ENCODE measurements around the gene SEMA3G. TPM values are rescaled to one million over a fixed set of nuclear protein-coding genes. Genes with fewer than 3 reads are reported as not detected.

Gene SEMA3G
- polyA plus RNA-seq (2013, experiment 1 of 4) = 3.0 TPM
- 3.9 TPM for polyA plus RNA-seq (2013, experiment 2 of 4)
- polyA plus RNA-seq (2013, experiment 3 of 4) = 3.4 TPM
- polyA plus RNA-seq (2013, experiment 4 of 4) = 3.9 TPM

DNA sequence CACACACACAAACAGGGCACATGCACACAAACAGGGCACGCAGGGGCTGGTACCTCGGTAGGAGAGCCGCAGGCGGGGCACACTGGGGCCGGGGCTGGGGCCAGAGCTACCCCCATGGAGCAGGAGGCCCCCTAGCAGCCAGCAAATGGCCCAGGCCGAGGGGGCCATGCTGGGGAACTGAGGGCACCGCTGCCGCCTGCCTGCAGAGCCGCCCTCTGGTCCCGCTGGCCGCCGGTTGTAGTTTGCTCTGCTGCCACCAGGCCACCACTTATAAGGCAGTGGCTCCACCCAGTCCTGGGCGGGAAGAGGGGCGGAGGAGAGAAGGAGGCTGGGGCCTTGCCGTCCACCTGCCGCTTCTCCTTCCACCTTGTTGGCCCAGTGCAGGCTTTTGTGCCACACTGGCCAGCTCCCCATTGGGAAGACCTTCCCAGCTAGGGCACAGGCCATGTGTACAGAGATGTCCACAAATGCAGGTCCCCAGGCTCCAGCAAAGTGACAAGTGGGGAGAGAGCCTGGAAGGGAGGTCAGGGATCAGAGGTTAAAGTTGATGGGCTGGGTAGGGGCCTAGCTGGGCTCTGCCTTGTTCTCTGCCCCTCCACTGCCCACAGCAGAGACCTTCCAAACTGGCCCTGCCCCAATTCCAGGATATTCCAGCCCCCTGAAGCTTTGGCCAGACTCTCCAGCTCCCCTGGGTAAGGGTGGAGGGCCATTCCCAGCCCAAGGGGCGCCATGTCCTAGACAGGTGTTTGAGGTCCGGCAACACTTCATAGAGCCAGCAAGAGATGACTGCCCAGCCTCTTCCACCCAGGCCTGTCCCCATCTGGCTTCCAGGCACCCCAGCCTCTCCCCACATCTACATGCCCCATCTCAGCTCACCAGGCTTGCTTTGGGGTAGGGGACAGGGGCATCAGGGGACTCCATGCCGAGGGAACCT, at the start of gene SEMA3G:
SEMA3G (minus strand) TSS at position 244 of the 934 bp plus-strand sequence; CDS start at position 168, 76 bp downstream.
- Histone ChIP-seq H3K4me1 (ENCODE audit: control insufficient read depth, insufficient read depth, low read length) (peaks cover 7% of the 10 kb centered on the region), H3K27me3 (ENCODE audit: control insufficient read depth, insufficient read depth, low read length, poor library complexity, severe bottlenecking) (no peaks in the 10 kb centered on the region), H3K36me3 (ENCODE audit: control insufficient read depth, insufficient read depth, low read length) (no peaks in the 10 kb centered on the region), H3K9me3 (ENCODE audit: control insufficient read depth, low read length) (no peaks in the 10 kb centered on the region), H3K4me3 (ENCODE audit: insufficient read depth, low read depth, low read length) (peak within 1 kb of the TSS; percentile 26), H3K27ac (ENCODE audit: insufficient read depth, low read depth, low read length, poor library complexity, severe bottlenecking) (no peak within 1 kb of the TSS)
- WGBS, 2 experiments = 37 to 42% methylated on average over 19 of the region's 19 CpGs

DNA sequence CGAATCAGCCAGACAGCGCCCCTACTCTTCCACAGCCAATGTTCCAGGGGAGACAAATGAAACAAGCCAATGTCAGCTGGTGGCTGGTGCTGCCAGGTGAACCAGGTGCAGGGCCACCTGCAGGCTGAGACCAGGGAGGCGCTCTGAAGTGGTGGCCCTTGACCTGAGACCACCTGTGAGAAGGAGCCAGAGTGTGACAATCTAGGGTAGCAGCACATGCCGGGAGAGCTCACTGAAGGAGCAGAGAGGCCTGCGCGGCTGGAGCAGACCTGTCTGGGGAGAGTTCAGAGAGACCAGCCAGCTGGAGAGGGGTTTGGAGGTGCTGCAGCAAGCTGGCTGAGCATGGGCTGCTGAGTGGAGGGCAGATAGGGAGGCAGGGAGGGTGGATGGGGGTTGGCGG, 49.5 kb upstream of the SEMA3G start:
- Histone ChIP-seq H3K27me3 (ENCODE audit: control insufficient read depth, insufficient read depth, low read length, poor library complexity, severe bottlenecking) (no peaks in the 10 kb centered on the region), H3K36me3 (ENCODE audit: control insufficient read depth, insufficient read depth, low read length) (peaks cover 20% of the 10 kb centered on the region), H3K4me3 (ENCODE audit: insufficient read depth, low read depth, low read length) (no peak overlapping the region), H3K9me3 (ENCODE audit: control insufficient read depth, low read length) (no peaks in the 10 kb centered on the region), H3K4me1 (ENCODE audit: control insufficient read depth, insufficient read depth, low read length) (no peaks in the 10 kb centered on the region), H3K27ac (ENCODE audit: insufficient read depth, low read depth, low read length, poor library complexity, severe bottlenecking) (no peak overlapping the region)
- whole genome bisulfite sequencing, 2 experiments = 91 to 94% methylated on average over 7 of the region's 7 CpGs

DNA sequence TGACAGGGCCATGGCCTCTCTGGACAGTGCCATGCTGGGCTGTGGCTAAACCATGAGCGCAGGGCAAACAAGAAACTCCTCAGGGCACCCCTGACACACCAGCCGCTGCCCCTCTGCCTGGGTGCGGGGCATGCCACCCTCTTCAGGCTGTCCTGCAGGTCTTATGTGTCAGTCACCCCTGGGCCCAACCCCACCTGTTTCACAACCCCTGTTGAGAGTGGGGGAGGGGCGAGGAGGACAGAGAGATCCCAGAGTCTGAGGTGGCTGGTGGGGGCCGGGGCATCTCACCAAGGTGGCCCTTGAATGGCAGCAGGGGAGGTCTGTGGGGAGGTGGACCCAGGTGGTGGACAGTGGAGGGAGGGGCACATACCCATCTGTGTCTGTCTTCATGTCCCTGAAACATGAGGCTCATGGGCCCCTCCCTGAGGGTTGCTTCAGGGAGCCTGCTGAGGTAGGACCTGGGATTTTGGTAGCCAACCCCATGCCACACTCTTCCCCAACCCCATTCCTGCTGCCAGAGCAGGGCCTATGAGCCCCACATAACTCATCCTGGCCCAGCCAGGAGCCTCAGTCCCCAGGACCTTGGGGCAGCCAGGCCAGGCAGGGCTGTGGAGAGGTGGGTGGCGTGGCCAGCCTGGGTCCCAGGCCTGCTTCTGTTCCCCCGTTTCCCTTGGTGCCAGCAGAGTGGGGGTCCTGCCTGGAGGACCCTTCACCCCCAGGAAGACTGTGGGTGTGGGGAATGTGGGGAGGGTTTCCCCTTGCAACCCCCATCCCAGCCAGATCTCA, 48.5 kb upstream of the SEMA3G start:
- Histone ChIP-seq H3K27me3 (ENCODE audit: control insufficient read depth, insufficient read depth, low read length, poor library complexity, severe bottlenecking) (no peaks in the 10 kb centered on the region), H3K4me1 (ENCODE audit: control insufficient read depth, insufficient read depth, low read length) (no peaks in the 10 kb centered on the region), H3K27ac (ENCODE audit: insufficient read depth, low read depth, low read length, poor library complexity, severe bottlenecking) (no peak overlapping the region), H3K4me3 (ENCODE audit: insufficient read depth, low read depth, low read length) (no peak overlapping the region), H3K36me3 (ENCODE audit: control insufficient read depth, insufficient read depth, low read length) (peaks cover 24% of the 10 kb centered on the region), H3K9me3 (ENCODE audit: control insufficient read depth, low read length) (no peaks in the 10 kb centered on the region)
- WGBS, 2 experiments = 93 to 95% methylated on average over 7 of the region's 7 CpGs

DNA sequence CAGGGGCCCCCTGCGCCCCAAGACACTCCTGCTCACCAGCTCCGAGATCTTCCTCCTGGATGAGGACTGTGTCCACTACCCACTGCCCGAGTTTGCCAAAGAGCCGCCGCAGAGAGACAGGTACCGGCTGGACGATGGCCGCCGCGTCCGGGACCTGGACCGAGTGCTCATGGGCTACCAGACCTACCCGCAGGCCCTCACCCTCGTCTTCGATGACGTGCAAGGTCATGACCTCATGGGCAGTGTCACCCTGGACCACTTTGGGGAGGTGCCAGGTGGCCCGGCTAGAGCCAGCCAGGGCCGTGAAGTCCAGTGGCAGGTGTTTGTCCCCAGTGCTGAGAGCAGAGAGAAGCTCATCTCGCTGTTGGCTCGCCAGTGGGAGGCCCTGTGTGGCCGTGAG, 47.2 kb upstream of the SEMA3G start:
- Histone ChIP-seq H3K9me3 (ENCODE audit: control insufficient read depth, low read length) (no peaks in the 10 kb centered on the region), H3K27ac (ENCODE audit: insufficient read depth, low read depth, low read length, poor library complexity, severe bottlenecking) (no peak overlapping the region), H3K27me3 (ENCODE audit: control insufficient read depth, insufficient read depth, low read length, poor library complexity, severe bottlenecking) (no peaks in the 10 kb centered on the region), H3K36me3 (ENCODE audit: control insufficient read depth, insufficient read depth, low read length) (peaks cover 37% of the 10 kb centered on the region), H3K4me3 (ENCODE audit: insufficient read depth, low read depth, low read length) (no peak overlapping the region), H3K4me1 (ENCODE audit: control insufficient read depth, insufficient read depth, low read length) (no peaks in the 10 kb centered on the region)
- WGBS, 2 experiments = 94 to 95% methylated on average over 21 of the region's 21 CpGs

DNA sequence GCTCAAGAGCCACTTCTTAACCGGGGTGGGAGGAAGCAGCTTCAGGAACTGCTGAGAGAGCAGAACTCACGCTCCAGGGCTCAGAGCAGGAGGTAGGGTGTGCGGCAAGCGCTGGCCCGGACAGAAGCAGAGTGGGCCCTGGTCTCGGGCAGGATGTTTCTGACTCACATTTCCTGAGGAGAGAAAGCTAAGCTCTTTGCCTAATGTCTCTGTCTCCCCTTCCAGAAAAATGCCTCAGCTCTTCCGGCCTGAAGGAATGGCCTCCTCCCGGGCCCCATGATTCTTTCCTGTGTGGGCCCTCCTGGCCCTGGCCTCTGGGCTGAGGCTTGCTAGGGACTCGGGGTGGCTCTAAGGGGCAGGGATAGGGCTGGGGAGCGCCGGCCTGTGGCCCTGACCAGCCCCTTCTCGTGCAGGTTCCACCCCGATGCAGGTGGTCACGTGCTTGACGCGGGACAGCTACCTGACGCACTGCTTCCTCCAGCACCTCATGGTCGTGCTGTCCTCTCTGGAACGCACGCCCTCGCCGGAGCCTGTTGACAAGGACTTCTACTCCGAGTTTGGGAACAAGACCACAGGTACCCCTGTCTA, 46.1 kb upstream of the SEMA3G start:
- H3K36me3 ChIP-seq (ENCODE audit: control insufficient read depth, insufficient read depth, low read length) = peaks cover 41% of the 10 kb centered on the region
- no peak overlapping the region for H3K27ac ChIP-seq (ENCODE audit: insufficient read depth, low read depth, low read length, poor library complexity, severe bottlenecking)
- WGBS, 2 experiments = 95 to 96% methylated on average over 23 of the region's 23 CpGs
- no peak overlapping the region for H3K4me3 ChIP-seq (ENCODE audit: insufficient read depth, low read depth, low read length)
- H3K4me1 ChIP-seq (ENCODE audit: control insufficient read depth, insufficient read depth, low read length) = no peaks in the 10 kb centered on the region
- no peaks in the 10 kb centered on the region for H3K9me3 ChIP-seq (ENCODE audit: control insufficient read depth, low read length)
- no peaks in the 10 kb centered on the region for H3K27me3 ChIP-seq (ENCODE audit: control insufficient read depth, insufficient read depth, low read length, poor library complexity, severe bottlenecking)

DNA sequence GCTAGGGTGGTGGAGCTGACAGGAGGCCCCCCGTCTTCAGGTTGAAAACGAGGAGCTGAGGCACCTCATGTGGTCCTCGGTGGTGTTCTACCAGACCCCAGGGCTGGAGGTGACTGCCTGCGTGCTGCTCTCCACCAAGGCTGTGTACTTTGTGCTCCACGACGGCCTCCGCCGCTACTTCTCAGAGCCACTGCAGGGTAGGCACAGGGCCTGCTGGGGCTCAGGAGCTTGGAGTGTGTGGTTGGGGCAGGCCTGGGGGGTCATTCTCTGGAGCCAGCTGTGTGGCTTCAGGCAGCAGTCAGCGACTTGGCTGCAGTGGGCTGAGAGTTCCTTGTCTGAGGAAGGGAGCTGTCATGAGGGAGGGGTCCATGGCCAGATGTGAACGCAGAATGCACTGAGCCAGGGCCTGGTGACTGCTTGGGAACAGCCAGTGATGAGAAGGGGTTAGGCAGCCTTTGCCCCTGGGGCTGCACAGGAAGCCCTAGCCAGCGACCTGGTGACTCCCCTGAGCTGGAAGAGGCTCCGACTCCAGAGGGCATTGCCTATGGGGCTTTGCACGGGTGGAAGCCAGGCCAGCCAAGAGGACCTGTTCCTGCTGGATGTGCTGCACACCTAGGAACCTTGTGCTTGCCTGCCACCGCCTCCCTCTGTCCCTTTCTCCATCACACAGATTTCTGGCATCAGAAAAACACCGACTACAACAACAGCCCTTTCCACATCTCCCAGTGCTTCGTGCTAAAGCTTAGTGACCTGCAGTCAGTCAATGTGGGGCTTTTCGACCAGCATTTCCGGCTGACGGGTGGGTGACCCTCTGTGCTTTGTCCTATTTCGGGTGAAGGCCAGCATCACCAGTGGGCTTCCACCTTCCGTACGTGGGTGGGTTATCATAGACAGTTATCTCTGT, 45.4 kb upstream of the SEMA3G start:
- Histone ChIP-seq H3K27ac (ENCODE audit: insufficient read depth, low read depth, low read length, poor library complexity, severe bottlenecking) (no peak overlapping the region), H3K9me3 (ENCODE audit: control insufficient read depth, low read length) (no peaks in the 10 kb centered on the region), H3K36me3 (ENCODE audit: control insufficient read depth, insufficient read depth, low read length) (peaks cover 48% of the 10 kb centered on the region)

DNA sequence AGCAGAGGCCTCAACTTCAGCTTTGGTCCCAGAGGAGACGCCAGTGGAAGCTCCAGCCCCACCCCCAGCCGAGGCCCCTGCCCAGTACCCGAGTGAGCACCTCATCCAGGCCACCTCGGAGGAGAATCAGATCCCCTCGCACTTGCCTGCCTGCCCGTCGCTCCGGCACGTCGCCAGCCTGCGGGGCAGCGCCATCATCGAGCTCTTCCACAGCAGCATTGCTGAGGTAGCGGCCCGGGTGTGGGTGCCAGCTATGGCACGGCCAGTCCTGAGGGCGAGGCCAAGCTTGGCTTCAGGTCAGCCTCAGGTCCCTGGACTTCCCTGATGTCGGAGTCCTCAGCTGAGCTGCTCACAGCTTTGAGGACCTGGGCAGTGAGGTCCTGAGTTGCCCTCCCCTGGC, 44.5 kb upstream of the SEMA3G start:
- H3K9me3 ChIP-seq (ENCODE audit: control insufficient read depth, low read length) = no peaks in the 10 kb centered on the region
- no peaks in the 10 kb centered on the region for H3K4me1 ChIP-seq (ENCODE audit: control insufficient read depth, insufficient read depth, low read length)
- H3K27me3 ChIP-seq (ENCODE audit: control insufficient read depth, insufficient read depth, low read length, poor library complexity, severe bottlenecking) = no peaks in the 10 kb centered on the region
- 96% methylated on average over 18 of the region's 18 CpGs for WGBS, 2 experiments
- no peak overlapping the region for H3K4me3 ChIP-seq (ENCODE audit: insufficient read depth, low read depth, low read length)
- peaks cover 53% of the 10 kb centered on the region for H3K36me3 ChIP-seq (ENCODE audit: control insufficient read depth, insufficient read depth, low read length)
- H3K27ac ChIP-seq (ENCODE audit: insufficient read depth, low read depth, low read length, poor library complexity, severe bottlenecking) = no peak overlapping the region

More for the DNA sequence above, 45.4 kb upstream of the SEMA3G start:
- 91% methylated on average over 22 of the region's 22 CpGs for WGBS, 2 experiments
- no peak overlapping the region for H3K4me3 ChIP-seq (ENCODE audit: insufficient read depth, low read depth, low read length)
- no peaks in the 10 kb centered on the region for H3K27me3 ChIP-seq (ENCODE audit: control insufficient read depth, insufficient read depth, low read length, poor library complexity, severe bottlenecking)
- no peaks in the 10 kb centered on the region for H3K4me1 ChIP-seq (ENCODE audit: control insufficient read depth, insufficient read depth, low read length)

DNA sequence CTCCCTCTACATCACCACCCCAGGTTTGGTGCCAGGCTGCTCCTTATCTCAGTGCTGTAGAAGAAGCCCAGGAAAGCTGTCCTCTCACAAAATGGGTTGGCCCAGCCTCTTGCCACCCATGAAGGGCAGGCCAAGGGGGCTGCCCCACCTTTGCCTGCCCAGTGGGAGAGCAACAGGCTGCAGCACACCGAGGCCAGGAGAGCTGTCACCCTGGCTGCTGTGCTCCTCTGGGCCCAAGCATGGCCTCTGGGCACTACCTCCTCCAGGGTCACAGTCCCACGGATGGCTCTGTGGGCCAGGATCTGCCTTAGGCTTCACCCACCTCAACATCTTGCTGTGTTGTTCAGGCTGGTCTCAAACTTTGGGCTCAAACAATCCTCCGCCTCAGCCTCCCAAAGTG, 43.8 kb upstream of the SEMA3G start:
- Histone ChIP-seq H3K27me3 (ENCODE audit: control insufficient read depth, insufficient read depth, low read length, poor library complexity, severe bottlenecking) (no peaks in the 10 kb centered on the region), H3K4me1 (ENCODE audit: control insufficient read depth, insufficient read depth, low read length) (no peaks in the 10 kb centered on the region), H3K4me3 (ENCODE audit: insufficient read depth, low read depth, low read length) (no peak overlapping the region), H3K36me3 (ENCODE audit: control insufficient read depth, insufficient read depth, low read length) (peaks cover 54% of the 10 kb centered on the region), H3K9me3 (ENCODE audit: control insufficient read depth, low read length) (no peaks in the 10 kb centered on the region), H3K27ac (ENCODE audit: insufficient read depth, low read depth, low read length, poor library complexity, severe bottlenecking) (no peak overlapping the region)
- 94% methylated on average over 3 of the region's 3 CpGs for WGBS, 2 experiments

Measured in ectodermal cell (in vitro differentiated cells).